GM18909 (cell line): ENCODE results near the gene ITPR1.

Experiments used
- ATAC-seq: cut with Tn5 transposase; IDR thresholded peaks from one replicate; pipeline ENCODE4 v1.9.1; 2021; ENCODE audit warnings: mild to moderate bottlenecking; ENCODE audit not compliant: unreplicated experiment, poor library complexity

Gene ITPR1

GRCh38 chr3:4794798-4795197 is 301.6 kb downstream of the ITPR1 start:
- no peak for ATAC-seq

GRCh38 chr3:4795905-4796304 is 302.8 kb downstream of the ITPR1 start:
- no peak for ATAC-seq

GRCh38 chr3:4797201-4797705 is 304.1 kb downstream of the ITPR1 start:
- no peak for ATAC-seq

DNA sequence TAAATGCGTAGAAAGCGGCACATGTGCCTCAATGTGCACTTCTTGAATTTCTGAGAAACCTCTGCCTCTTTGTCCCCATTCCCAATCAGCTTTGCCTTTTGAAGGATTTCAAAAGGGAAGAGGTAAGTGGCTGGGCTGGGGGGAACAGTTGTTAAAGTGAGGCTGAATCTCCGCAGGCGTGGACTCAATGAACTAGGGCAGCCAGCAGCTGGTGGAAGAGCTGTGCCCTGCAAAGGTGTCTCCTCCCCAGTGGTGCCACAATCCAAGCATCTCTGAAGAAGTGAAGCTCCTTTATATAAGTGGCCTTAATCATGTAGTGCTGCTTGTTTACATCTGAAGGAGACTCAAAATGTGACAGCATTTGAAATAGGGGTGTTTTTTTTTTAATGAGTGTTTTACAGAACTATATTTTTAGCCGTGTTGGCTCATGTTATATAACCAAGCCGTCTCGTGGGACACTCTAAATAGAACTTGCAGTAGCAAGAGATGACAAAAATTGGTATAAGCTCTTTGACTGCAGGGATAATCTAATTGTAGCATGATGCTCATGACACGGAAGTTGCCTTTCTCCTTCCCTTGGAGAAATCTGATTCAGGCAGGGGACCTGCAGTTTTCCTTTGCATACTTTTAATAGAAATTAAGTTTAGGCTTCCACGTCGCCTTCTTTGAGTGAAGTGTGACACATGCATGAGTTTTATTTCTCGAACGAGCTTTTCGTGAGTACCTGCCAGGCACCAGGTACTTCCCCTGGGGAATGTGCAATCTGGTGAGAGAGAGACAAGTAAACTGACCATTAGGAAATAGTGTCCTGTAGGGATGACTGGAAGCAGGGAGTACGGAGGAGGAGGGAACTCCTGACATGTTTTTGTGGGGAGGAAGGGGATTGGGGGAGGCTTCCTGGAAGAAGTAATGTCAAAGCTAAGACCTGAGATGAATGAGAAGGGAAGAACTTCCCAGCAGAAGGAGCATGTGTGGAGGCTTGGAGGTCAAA is 306.4 kb downstream of the ITPR1 start:
- ATAC-seq, result no peak

- ATAC-seq, result no peak
Observed at GRCh38 chr3:4800595-4800994, 307.4 kb downstream of the ITPR1 start.

DNA sequence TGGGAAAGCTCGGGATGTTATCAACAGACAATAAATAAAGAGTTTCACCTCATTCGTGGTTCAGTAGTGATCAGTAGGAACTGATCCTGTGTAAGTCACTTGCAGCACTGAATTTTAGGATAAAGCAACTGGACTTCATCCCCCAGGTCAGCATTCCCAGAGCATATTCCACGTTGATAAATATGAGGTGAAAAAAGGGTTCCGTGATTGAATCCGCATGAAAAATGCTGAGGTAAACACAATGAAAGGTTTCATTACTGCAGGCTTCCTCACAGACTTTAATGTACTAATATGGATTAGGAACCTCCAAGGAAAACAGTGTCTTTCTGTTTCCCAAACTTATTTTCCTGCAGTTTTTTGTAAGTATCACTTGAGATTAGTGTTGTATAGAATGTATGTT is 308.7 kb downstream of the ITPR1 start:
- no peak for ATAC-seq

DNA sequence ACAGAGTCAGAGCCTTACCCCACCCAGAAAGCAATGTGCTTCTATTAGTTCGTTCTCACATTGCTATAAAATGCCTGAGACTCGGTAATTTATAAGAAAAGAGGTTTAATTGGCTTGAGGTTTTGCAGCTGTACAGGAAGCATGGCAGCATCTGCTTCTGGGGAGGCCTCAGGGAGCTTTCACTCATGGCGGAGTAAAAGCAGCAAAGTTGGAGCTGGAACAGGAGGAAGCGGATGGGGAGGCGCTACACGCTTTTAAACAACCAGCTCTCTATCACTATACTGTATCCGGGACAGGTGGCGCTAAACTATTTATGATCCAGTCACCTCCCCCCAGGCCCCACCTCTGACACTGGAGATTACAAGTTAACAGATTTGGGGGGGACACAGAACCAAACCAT is 309.8 kb downstream of the ITPR1 start:
- no peak for ATAC-seq

- no peak for ATAC-seq
Observed at GRCh38 chr3:4804161-4805058, 311.3 kb downstream of the ITPR1 start.

DNA sequence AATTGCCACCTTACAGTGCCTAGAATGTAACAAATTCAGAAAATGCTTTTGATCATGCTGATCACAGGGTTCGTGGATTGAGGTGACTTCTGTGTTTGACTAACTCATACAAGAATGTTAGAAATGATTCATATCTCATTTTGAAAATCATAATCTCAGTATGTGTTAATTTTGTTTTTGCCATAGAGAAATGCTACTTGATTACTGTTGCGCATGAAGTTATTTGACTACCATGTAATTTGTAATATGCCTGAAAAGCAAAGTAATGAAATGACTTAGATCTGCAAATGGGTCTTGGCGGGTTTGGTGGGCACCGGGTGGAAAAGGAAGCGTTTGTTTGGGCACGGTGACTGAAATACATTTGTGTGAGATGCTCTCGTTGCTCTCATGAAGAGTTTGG is 312.5 kb downstream of the ITPR1 start:
- no peak for ATAC-seq

DNA sequence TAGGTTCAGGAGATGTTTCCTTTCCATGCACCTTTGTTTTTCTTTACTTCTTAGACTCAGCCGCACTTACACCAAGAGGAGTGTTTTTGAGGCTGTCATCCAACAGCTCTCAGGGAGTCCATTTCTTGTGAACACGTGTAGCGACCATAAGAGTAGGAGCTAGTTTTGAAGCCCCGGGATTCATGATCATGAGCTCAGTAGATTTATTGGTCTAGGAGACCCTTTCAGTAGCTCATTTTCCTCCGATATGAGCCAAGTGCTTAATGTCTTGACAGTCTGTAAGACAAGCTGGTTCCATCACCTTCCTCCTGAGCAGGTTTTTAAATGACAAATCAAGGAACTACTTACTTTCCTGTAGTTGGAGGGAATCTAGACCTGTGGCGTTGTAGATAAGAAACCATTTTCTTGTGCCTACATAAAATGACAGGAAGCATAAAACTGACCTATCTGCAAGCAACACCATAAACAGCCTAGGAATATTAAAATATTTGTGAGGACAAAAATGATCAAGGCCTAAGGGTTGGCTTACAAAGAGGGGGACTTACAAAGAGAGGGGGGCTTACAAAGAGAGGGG is 313.5 kb downstream of the ITPR1 start:
- ATAC-seq, result no peak

- no peak for ATAC-seq
Observed at GRCh38 chr3:4807381-4808280, 314.5 kb downstream of the ITPR1 start.

DNA sequence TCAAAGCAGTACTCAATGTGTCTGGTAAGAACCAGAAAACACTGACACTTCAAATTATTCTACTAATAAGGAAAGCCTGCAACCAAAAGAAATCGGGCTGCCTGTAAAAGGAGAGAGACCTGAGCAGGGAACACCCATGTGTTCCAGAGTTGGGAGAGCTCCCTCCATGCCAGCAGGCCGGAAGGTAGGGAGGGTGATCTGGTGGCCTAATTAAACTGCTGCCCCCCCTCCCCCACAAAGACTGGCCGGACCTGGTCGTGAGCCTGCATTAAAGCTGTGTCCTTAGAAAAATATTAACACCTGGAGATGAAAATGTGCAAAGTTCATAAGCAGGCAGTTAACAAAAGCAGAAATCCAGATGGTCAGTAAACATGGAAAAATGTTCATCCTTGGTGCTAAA is 315.5 kb downstream of the ITPR1 start:
- no peak for ATAC-seq

DNA sequence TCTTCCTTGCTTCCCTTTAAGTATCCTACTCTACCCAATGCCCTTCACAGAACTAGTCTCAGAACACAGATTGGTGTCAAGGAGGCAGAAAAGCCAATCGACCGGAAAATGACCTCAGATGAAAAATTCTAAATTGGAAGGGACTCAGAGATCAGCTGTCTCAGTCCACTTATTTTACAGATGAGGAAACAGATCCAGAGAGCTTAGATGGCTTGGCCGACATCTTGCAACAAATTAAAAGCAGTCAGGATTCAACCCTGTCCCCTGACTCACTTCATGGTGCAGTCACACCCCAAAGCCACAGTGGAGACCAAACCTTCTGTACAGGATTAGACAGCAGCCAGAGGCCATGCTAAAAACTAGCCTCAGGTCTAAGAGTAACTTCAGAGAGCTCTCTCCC is 316.8 kb downstream of the ITPR1 start:
- ATAC-seq, result no peak

GRCh38 chr3:4812591-4812990 is 319.4 kb downstream of the ITPR1 start:
- no peak for ATAC-seq

- ATAC-seq, result no peak
Observed at GRCh38 chr3:4813909-4814304, 320.8 kb downstream of the ITPR1 start.

- no peak for ATAC-seq
Observed at GRCh38 chr3:4814305-4814903, 321.3 kb downstream of the ITPR1 start.

DNA sequence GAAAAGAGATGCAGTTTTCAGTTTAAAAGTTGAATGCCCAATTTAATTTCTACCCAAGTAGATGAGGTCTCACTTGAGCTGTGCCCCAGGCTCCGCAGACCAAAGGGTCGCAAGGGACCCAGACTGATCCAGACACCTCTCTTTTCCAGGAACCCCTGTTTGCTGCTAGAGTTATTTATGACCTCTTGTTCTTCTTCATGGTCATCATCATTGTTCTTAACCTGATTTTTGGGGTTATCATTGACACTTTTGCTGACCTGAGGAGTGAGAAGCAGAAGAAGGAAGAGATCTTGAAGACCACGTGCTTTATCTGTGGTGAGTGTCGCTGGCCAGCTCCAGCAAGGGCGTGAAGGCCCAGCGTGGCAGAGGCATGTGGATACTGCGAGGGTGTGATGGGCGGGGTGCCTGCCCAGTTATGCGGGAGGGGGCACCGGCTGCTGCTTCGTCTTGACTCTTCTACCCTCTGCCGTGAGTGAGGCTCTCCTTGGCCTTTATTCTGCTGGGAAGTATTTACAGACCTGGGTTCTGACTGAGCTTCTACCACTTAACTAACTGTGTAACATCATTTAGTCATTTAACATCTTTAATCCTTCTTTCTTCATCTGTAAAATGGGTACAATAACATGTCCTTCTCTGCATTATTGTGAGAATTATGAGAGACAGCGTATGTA is 321.9 kb downstream of the ITPR1 start:
- no peak for ATAC-seq

GRCh38 chr3:4816306-4816705 is 323.2 kb downstream of the ITPR1 start:
- ATAC-seq, result no peak

- no peak for ATAC-seq
Observed at GRCh38 chr3:4816718-4817117, 323.6 kb downstream of the ITPR1 start.
